Femur (tissue), 1 donor: ENCODE data around the gene CCNO.
A peak's percentile ranks its signal among the peaks of the same experiment; 100 is the strongest.

ENCODE experiments used
- DNase-seq: peaks from one replicate; pipeline ENCODE4 v3.0.0-alpha.2; 2017

CCNO gene

GRCh38 chr5:55232985-55233928 lies at the start of gene CCNO:
Gene CCNO (minus strand): TSS chr5:55233608. CDS start chr5:55233523, 85 bp downstream.
- peak; percentile 80 for DNase-seq

GRCh38 chr5:55278778-55279177 lies 45.4 kb upstream of the CCNO start:
- no peak for DNase-seq

GRCh38 chr5:55276771-55277170 lies 43.4 kb upstream of the CCNO start:
- DNase-seq: no peak

- no peak for DNase-seq
Measured at GRCh38 chr5:55258339-55258738, 24.9 kb upstream of the CCNO start.

GRCh38 chr5:55254802-55255201 lies 21.4 kb upstream of the CCNO start:
- DNase-seq: no peak

- no peak for DNase-seq
Measured at GRCh38 chr5:55250064-55250463, 16.7 kb upstream of the CCNO start.

GRCh38 chr5:55241746-55242145 lies 8.3 kb upstream of the CCNO start:
- no peak for DNase-seq

- no peak for DNase-seq
Measured at GRCh38 chr5:55236800-55237199, 3.4 kb upstream of the CCNO start.

- peak; percentile 36 for DNase-seq
Measured at GRCh38 chr5:55234121-55234700, 803 bp upstream of the CCNO start.

GRCh38 chr5:55232271-55232984 lies 980 bp downstream of the CCNO start:
- peak; percentile 36 for DNase-seq

GRCh38 chr5:55231919-55232270 lies 1.5 kb downstream of the CCNO start:
- DNase-seq: no peak

GRCh38 chr5:55231029-55231918 lies 2.1 kb downstream of the CCNO start:
- peak; percentile 35 for DNase-seq

- no peak for DNase-seq
Measured at GRCh38 chr5:55230086-55230629, 3.2 kb downstream of the CCNO start.

GRCh38 chr5:55227664-55228430 lies 5.6 kb downstream of the CCNO start:
- DNase-seq: no peak

GRCh38 chr5:55226934-55227663 lies 6.3 kb downstream of the CCNO start, which contains the start of gene MCIDAS:
Gene MCIDAS (minus strand): TSS chr5:55227315. CDS start chr5:55227138, 177 bp downstream.
- DNase-seq: peak; percentile 47

GRCh38 chr5:55226027-55226933 lies 7.1 kb downstream of the CCNO start:
- DNase-seq: peak; percentile 65

GRCh38 chr5:55225346-55225745 lies 8.1 kb downstream of the CCNO start:
- no peak for DNase-seq

- DNase-seq: no peak
Measured at GRCh38 chr5:55223812-55224240, 9.6 kb downstream of the CCNO start.
